GM12801 (cell line): ENCODE data around the gene IFNAR1.

Experiments used
- CTCF ChIP-seq: IDR thresholded peaks from one replicate; pipeline ENCODE4 v1.5.1; 2011; ENCODE audit warnings: control low read depth; ENCODE audit not compliant: insufficient read length; ENCODE audit errors: extremely low read depth

IFNAR1 gene

GRCh38 chr21:33324291-33325221, at the start of gene IFNAR1:
Gene IFNAR1, plus strand, starts transcription at chr21:33324970. Its CDS starts 86 bp downstream, at chr21:33325056.
- TF ChIP-seq CTCF = no peak

DNA sequence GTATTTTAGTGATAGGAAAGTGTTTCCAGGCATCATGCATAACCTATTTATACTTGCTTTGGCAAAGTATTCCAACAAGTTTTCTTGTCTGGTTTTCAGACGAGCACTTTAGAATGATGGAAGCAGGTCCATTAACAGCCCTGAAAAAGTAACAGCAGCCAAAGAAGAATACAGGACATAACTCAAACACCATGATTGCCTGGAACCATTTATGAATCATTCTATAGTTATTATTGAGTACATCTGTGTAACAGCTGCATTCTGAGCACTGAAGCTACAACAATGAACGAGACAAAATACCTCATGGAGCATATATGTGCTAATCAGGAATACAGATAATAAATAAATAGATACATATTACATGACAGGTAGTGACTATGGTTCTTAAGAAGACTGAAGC, 46.0 kb upstream of the IFNAR1 start:
- TF ChIP-seq CTCF = no peak

GRCh38 chr21:33279330-33279820, 45.4 kb upstream of the IFNAR1 start:
- TF ChIP-seq CTCF = no peak

DNA sequence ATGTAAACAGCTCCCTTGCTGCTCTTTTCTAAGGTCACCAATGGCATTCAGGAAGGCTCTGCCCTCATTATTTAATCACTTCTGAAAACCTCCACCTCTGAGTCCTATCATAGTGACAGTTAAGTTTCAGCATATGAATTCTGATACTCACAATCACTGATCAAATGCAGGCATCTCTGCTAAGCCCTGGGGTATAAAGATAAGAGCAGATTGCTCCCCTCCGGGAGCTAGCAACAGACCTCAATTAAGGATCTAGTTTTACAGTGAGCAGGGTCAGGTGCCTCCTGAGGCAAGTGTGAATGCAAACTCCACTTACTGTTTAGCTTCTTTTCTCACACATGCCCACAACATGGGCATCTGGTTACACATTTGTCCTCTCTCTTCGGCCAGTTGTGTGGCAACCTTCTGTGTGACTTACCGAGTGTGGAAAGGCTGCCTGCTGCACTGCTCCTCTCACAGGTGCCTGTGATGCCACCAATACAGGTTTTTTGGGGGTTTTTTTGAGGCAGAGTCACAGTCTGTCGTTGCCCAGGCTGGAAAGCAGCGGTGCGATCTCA, 43.6 kb upstream of the IFNAR1 start:
- TF ChIP-seq CTCF = no peak

DNA sequence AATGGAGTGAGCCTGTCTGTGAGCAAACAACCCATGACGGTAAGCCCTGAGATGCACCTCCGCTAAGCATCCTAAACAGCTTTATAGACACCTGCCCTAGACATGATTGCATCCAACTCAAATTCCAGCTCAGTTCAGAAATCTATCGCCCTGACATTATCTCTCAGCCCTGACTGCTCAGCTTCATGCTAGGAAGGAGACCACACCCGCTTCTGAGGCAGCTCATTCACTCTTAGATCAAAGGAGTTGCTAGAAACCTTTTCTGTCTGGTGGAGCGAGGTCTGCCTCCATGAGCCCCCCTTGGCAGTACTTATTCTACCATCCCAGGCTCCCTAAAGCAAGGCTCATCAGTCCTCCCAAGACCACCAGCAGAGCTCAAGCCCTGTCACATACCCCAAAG, 41.6 kb upstream of the IFNAR1 start:
- no peak for TF ChIP-seq CTCF

GRCh38 chr21:33286076-33286475, 38.7 kb upstream of the IFNAR1 start:
- no peak for TF ChIP-seq CTCF

DNA sequence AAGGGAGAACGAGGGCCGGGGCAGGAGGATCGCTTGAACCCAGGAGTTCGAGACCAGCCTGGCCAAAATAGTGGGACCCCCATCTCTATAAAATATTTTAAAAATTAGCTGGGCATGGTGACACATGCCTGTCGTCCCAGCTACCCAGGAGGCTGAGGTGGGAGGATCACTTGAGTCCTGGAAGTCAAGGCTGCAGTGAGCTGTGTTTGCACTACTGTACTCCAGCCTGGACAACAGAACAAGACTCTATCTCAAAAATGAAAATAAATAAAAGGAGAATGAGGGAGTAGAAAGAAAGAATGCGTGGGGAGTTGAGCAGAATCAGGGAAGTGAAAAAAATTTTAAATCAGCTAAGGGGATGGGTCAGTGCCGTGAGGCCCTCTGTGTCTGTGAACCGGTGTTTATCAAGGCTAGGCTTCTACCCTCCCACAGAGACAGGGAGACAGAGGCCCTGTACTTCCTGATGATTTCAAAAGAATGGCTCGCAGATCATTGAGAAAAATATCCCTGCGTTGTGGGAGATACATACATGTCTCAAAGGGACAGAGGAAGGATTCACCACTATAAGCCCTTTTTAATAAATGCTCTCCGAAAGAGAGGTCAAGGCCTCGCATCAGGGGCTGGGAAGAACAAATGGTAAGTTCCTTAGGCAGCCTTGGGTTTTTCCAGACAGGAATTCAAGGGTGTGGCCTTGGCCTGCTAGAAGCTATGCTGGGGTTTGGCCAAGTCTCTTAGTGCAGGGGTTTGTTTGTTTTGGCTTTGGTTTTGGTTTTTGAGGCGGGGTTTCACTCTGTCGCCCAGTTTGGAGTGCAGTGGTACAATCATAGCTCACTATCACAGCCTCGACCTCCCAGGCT, 37.9 kb upstream of the IFNAR1 start:
- TF ChIP-seq CTCF = no peak
